Measurements from ENCODE around the gene NEK6.
A peak's percentile ranks its signal among the peaks of the same experiment; 100 is the strongest.

NEK6 gene

DNA sequence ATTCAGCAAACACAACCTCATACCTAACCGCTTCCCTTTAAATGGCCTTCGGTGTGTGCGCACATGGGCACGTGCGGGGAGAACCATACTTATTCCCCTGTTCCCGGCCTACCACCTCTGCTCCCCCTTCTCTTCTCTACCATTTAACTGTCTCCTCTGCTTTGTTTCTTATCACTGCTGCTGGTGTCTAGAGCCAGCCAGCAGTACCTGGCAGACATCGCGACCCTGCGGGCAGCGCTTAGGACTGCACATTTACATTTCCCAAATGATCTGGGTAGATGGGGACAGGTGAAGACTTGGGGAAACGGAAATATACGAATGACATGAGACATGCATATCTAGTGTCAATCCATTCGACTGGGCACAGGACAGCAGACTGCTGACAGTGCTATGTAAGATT lies 100.9 kb downstream of the NEK6 start:
- DNase-seq: no peak

DNA sequence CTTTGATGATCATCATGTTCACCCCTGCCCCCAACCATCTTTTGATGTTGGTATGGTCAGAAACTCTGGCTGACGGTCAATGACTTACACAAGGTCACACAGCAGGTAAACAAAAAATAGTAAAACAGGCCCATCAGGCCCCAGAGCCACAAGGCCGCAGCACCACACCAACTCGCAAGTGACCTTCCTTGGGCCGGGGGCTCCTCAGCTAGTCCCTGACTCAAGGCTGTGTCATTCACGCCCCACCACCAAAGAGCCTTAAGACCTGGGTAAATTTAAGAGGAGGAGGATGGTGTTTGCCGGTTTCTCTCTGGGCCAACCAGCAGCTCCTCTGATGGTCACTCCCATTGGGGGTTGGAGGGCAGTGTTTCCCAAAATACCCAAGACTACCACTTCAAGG lies 101.7 kb downstream of the NEK6 start:
- no peak for DNase-seq

DNA sequence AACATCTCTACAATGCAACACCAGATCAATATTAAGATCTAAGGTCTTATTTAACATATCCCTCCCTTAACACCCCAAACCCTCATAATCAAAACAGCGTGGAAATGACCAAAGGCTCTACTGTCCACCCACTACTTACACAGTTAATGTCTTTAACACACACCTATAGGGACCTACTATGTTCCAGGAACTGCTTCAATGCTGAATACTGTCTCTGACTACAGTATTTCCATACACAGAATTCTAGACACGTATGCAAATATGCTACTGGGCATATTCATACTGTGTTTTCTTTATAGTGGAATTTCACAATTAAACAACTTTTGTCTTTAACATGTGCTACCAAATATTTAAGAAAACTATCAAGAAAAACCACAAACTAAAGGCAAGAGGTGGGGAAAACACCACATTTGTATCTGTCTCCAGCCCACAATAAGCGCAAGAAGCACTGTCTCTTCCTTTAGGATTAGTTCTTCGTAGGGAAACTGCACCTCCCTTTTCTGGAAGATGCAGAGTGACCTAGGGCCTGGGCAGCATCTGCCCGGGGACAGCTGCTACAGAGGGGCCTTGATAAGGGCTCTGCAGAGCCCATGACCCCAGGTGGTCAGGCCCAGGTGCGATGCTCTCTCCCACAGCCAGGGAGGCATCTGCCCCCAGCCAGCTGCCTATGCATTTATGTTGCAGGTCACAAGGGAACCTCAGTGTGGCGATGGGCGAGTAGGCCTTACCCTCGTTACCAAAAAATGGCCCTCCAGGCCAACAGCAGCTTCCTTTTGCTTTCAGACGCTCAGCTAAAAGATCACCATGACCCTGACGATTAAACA lies 102.3 kb downstream of the NEK6 start:
- no peak for DNase-seq

DNA sequence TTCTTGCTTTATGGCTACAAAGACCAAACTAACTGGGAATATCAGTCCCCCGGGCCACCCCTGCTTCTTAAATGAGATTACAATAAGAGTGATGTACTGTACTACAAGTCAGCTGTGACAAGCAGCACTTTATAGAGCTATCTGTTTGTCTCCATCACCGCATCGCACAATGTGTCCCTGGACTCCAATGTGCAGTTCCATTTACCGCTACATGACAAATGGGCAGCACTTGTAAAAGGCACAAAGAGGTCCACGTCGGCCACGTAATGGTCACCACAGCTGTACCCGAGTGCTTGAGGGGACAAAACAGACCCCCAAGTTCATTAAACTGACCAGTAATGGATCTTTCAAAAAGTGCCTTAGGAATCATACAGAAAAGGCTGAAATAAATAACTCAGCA lies 103.4 kb downstream of the NEK6 start:
- DNase-seq: no peak

DNA sequence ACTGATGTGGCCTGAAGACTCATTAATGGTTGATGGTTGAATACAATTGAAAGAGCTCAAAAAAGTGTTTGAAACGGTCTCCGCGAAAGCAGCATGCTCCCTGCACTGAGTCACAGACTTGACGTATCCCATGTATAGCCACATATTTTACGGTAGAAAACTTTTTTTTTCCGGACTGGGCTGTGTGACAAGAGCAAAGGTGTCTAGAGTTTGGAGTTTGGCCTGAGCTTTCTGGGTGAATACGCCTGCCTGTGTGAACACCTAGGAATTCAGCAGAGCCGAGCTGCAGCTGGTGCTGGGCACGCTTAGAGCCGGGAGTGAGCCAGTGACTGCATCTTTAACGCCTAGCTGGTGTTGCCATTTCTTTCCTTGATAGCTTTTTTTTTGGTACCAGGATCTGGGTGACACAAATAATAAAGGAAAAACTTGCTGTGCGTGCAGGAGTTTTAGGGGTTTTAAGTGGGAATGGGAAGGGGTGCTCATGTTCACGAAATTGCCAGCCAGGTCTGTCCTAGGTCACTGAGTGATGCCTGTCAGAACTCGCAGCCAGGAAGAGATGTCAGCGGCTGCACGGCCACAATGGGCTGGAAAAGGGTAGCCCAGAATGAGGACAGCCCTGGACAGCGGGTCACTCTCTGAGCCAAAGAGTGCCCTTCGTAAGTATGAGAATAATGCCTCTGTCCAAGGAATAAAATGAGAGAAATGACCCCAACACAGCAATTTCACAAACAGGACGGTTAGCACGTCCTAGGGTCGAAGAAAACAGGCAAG lies 105.8 kb downstream of the NEK6 start:
- no peak for DNase-seq

DNA sequence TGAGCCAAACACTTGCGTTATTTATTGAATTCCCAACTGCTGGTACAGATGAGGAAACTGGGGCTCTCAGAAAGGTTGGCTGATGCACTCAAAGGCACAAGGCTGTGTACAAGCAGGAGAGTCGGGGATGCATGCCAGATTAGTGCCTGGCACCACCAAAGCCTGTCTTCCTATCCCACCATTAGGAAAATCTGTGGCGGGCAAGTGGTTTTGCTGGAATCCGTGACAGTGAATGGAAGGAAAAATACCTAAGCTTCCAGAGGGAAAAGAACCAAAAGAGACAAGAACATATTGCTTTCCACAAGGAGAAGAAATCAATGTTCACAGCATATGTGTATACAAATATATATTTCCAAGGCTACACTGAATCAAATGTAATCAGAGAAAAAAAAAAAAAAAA lies 106.4 kb downstream of the NEK6 start:
- DNase-seq: no peak

DNA sequence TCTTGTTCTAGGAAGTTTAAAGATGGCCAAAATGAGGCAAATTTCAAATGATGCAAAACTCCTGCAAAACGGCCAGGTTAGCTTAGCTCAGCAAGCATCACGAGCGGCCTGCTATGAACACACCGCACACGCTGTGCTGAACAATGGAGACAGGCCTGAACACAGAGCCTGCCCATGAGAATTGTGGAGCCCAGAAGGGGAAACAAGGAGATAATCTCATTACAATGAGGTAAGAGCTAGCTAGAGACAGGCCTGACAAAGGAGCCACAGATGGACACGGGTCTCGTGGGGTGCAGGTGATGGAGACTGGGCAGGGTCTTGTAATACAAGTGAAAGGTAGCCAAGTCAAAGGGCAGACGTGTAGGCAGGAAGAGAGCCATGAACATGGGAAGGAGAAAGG lies 107.3 kb downstream of the NEK6 start:
- no peak for DNase-seq

DNA sequence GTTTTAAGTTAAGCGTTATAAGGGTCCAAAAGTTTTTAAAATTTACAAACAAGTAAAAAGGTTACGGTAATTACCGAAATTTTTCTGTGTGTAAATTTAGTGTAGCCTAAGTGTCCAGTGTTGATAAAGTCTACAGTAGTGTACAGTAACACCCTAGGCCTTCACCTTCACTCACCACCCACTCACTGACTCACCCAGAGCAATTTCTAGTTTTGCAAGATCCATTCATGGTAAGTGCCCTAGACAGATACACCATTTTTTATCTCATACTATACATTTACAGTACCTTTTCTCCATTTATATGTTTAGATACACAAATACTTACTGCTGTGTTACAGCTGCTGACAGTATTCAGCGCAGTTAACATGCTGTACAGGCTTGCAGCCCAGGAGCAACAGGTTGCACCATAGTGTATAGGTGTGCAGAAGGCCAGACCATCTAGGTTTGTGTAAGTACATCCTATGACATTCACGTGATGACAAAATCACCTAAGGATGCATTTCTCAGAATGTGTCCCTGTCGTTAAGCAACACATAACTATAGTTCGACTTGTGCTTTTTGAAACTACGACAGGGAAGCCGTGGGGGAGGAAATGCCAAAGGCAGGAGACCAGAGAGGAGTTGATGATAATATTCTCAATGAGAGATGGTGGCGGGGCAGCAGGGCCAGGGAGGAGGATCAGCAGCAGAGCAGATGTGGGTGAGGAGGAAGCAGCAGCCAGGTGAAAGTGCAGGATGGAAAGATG lies 108.9 kb downstream of the NEK6 start:
- DNase-seq: no peak

DNA sequence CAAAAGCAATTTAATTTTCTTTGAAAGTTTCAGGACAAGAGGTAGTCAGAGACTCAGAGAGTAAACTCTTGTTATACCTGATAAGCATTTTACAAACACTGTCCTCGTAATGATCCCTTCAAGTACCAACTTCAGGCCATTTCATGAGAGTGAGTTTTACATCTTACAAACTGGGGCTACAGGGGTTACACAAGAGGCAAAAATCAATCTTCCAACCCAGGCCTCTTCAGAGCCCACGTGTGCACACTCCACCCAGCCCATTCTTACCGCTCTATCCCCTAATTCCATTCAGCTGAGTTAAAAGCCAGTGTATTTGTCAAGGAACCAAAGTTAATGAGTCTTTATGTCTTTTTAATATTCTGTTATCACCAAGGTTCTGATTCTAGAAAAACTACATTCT lies 110.9 kb downstream of the NEK6 start:
- no peak for DNase-seq

DNA sequence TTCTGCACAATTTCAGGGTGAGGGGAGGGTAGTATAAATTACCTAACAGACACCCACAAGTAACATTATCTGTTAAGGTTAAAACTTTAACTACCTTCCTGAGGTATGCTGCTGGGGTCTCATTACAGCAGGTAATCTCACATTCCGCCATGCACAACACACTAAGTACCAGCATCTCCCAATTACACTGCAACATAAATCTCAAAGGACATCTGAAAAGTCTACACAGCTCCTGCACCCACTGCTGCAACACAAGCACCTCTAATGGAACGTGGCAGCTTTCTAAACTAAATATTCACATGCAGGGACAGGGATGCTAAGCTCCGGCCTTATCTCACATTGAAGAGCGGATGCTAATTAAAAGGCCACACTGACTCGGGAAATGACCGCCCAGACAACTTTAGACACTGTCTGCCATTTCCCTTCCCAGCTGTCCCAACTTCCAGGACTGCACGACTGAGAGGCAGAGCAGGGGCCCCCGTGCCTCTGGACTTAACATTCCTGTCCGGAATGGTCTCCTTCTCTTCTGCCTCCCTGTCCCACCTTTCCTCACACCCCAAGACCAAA lies 111.6 kb downstream of the NEK6 start:
- no peak for DNase-seq

DNA sequence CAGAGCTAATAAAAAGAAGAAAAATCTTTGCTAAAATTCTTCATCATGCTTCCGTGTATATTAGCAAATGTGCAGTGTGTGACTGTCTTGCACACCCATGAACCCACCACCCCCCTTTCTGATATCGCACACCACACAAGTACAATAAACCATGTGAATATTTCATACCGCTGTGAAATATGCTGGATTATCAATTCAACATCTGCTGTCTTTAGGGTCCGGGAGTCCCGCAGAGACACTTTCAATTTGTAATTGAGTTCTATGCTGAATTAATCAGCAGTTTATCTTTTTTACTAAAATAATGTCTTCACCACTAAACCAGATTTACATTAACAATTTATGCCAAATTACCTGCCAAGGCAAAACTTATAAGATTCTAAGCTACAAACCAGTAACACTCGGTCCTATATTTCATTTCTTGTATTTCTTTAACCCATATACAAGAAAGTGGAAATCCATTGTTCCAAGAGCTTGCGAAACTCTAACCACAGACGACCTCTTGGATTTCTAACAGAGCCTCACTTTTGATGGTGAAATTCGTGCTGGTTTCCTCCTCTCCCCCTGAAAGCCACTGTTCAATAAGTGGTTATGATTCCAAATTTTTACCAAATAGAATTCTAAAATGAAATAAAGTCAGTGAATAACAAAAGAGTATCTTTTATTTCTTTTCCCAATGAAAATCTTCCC lies 113.3 kb downstream of the NEK6 start:
- peak; percentile 74 for DNase-seq

DNA sequence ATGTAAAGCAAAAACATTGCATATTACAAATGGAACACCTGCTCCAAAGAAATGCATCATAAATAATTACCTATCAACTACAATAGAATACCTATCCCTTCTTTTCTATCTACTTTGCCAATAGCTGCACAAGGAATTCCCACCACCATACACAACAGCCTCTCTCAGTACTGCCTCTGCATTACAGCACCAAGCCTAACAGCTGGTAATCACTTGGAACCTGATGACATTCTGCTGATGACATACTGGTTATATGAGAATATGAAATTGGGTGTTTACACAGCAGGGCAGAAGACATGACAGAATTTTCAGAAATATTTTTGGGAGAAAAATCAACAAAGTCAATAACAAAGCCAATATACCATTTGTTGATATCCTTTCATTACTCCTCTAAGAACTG lies 114.3 kb downstream of the NEK6 start:
- no peak for DNase-seq

DNA sequence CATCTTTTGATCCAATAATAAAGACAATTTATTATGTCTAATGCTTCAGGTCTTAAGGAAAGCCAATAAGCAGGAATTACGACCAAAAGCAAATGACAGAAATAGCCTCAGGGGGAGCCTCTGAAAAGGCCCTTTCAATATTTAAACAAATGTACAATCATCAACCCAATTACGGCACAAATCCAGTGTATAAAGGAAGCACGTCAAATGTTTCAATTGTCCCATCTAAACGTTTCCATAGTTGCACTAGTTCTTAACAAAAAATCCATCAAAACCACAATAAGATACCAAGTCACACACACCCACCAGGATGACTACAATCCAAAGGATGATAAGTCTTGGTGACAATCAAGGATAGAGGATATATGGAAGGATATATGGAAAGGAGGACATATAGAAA lies 115.6 kb downstream of the NEK6 start:
- DNase-seq: no peak

DNA sequence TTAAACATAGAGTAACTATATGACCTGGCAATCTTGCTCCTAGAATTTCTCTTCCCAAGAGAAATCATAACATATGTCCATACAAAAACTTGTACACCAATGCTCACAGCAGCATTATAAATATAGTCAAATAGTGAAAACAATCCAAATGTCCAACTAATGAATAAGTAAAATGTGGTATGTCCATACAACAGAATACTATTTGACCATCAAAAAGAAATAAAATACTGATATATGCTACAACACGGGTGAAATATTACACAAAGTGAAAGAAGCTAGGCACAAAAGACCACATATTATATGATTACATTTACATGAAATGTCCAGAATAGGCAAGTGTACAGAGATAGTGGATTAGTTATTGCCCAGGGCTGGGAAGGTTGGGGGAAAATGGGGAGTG lies 116.1 kb downstream of the NEK6 start:
- no peak for DNase-seq

DNA sequence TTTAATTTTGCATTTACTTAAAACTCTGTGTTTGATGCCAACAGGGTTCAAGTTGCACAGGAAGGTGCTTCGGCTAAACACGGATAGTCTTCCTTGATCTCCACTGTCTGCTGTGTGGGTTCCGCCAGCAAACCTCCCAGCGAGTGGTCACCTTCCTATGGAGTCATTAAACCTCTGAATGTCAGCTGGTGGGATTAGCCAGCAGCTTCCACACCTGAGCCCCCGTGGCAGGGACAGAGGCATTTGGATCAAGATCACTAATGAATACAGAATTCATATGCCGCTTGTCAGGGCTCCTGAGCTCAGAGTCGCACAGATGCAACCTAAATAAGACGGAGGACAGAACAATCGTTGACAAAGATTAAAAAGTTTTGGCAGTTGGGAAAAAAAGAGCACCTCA lies 118.0 kb downstream of the NEK6 start:
- no peak for DNase-seq

DNA sequence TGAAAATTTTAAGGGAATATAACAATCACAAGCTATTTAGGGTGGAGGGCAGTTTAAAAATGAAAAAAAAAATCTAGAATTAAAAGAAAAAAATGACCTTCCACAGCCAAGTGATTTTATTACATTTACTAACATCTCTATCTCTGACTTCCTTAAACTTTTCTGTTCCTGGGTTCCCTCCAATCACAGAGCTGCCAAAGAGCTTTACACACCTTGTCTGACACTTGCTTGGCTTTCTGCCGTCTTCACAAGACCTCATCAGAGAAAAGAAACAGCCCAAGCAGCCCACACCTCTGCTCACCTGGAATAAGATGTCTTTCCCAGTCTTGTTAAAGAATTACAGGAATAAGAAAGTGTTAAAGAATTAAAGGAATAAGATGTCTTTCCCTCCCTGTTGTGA lies 118.6 kb downstream of the NEK6 start:
- no peak for DNase-seq

DNA sequence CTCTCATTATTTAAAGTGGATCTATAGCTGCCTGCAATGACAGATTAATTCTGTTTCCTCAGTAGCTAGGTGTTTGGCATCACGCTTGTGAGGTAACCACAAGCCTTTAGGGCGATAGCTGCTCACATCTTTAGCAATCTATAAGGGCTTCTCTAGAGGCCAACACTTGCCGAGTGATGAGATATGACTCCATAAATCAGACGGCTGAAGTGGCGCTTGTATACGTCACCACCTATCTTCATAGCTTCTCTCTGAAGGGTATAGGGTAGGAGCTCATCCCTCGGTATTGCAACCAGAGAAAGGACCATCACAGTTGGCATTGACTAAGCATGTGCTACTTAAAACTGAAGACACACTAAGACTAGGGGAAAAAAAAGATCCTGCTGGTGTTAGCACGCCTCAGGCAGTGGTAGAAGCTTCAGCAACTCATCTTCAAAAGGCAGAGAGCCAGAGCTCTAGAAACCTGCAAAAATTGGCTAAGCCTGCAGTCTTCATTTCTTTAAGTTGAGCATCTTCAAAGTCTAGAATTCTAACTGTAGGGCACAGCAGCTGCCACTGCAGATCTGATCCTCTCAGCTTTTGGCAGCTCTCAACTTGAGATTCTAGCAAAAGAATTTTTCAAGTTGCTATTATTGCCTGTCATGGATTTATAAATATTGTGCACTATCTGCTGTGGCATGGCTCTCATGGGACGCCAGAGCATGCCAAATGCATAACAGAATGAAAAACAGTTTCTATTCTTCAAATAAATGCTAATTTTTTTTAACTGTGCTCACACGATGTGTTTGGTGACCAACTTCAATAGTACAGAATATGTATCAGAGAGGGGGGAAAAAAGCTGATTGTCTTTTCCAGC lies 120.0 kb downstream of the NEK6 start:
- no peak for DNase-seq

DNA sequence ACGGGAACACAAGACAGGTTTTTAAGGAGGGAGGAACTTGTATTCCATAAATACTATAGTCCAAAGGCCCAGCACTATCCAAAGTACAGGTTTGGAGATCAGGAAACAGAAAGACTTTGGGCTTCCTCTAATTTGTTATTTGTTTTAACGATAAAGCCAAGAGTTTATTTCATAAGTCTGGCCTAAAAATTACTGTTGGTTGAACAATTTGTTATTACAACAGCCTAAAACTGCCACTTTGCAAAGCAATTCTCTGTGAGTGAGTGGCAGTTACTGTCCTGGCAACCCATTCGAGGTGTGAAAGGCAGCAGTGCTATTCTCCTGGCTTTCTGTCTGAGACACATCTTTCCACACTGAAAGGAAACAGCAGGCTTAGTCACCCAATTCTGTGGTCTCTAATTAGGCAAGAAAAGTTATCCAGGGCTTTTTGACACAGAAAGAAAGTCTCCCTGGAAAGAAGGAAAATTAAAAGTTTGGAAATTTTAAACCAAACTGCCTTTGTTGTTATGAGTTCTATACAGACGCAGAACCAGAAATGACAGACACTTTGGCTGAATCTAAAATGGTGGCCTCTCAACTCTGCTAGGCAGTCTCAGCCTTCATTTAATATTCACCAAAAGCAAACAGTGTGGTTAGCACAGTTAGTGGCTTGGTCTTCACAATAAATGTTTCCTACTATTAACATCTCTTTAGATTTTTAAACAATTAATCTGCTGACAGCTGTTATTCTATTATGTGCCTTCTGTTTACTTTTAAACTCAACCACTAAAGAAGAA lies 123.6 kb downstream of the NEK6 start:
- DNase-seq: peak; percentile 91

DNA sequence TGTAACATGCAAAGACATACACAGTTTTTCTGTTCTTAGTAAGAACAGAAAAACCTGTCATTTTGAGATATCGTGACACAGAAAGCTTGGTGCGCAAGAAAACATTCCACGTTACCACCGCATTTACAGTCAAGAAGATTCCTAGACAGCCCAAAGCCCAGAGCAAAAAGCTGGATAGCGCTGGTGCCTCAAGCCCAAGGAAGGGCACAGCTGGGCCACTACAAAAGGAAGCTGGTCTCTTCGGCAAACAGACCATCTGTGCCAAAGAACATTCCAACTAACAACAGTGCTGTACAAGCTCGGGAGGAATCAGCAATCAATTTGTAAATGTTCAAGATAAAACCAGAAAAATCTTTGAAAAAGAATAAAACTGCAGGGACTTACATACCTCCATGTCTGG lies 126.5 kb downstream of the NEK6 start:
- no peak for DNase-seq

DNA sequence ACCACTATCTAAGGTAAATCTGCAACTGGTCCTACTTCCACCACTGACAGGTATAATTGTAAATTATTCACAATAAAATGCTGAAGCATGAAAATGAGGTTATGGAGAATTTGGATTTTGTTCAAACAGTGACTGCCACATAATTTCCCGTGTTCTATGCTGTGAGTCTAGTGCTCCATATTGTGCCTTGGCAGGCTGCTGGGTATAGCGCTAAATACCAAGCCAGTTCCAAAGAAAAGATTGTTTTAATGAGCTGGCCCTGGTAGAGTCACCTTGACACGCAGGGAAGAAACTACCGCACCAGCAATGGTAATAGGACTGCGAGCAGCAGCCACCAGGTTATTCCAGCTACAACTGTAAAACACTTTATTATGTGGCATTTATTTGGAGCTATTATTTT lies 127.1 kb downstream of the NEK6 start:
- no peak for DNase-seq

DNA sequence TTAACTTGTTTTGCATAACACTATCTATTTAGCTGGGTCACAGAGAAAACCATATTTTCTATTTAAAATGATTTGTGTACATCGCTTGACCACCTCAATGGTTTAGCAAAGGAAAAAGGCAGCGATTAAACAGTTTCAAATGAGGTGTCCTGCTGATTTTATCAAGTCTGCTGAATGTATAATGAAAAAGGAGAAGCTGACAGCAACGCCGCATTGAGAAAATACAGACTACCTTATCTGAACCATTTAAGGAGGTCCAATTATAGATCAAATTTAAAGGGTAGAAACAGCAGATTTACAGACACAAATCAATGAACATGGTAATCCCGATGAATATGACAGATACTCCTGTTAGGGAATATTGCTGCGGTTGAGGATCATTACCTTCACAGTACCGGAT lies 127.9 kb downstream of the NEK6 start:
- no peak for DNase-seq
